HG03432 (cell line): ENCODE measurements around the gene UBR4.

Experiments
- ATAC-seq: cut with Tn5 transposase; IDR thresholded peaks from one replicate; pipeline ENCODE4 v1.9.1; 2021; ENCODE audit warnings: mild to moderate bottlenecking, moderate library complexity; ENCODE audit not compliant: unreplicated experiment

Gene UBR4

DNA sequence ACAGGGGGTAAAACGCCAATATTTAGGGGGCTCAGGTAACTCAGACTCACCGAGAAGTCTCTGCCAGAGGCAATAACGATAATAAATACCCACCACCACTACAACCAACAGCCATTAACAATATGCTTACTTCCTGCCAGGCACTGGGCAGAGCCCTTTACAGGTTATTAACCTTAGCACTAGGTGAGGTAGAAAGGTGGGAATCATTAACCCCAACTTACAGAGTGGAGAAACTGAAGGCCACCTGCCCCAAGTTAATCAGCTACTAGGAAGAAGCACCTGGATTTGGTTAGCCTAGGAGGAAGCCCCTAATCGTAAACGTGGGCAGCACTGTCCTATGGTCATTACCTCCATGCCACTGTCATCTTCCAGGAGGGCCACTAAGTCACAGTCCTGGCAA lies 110.0 kb downstream of the UBR4 start:
- ATAC-seq, result no peak

DNA sequence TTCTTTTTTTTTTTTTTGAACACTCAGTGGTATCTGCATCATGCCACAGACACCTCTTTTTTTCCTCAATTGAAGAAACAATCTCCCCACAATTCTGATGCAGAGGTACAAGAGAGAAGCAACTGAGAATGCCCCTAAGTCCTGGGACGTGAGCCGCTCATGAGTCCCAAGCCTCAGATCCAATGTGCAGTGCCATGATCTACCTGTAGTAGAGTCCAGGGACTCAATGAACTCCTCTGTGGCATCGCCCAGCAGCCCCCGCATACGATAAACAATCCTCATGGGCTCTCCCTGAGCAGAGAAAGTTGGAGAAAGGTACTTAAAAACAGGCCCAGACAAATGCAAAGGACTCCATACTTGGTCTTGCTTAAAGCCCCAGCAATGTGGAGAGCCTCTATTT lies 113.1 kb downstream of the UBR4 start:
- no peak for ATAC-seq

DNA sequence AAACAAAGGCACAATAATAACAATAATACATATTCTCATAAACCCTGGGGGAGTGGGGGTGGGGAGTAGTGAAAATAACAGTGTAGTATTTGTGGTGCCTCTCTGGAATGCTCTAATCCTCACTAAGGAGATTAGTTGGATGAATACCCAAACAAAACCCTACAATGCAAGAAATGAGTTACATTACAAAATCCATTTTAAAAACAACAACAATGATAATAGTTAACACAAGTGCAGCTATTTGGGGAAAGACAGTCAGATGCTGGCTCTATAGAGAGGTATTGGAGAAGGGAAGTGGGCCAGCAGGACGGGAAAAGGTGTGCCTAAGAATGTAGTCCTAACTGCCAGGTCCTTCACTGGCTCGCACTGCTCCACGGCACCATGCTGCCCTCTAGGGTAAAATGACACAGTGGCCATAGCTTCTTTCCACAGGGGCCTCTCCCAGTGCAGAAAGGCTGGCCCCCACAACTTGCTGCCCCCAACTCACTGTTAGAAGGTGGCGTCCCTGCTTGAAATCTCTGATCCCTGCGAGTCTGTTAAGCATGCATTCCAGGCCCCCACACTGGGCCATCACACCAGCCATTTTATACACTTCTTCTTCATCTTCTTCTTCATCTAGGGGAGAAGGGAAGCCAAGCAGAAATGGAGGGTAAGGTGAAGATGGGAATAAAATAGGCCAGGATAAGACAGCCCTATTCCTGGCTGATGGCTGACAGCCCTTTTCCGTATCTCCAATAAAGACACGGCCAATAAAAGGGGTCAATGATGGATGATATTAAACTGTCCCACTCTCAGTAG lies 113.8 kb downstream of the UBR4 start:
- no peak for ATAC-seq

DNA sequence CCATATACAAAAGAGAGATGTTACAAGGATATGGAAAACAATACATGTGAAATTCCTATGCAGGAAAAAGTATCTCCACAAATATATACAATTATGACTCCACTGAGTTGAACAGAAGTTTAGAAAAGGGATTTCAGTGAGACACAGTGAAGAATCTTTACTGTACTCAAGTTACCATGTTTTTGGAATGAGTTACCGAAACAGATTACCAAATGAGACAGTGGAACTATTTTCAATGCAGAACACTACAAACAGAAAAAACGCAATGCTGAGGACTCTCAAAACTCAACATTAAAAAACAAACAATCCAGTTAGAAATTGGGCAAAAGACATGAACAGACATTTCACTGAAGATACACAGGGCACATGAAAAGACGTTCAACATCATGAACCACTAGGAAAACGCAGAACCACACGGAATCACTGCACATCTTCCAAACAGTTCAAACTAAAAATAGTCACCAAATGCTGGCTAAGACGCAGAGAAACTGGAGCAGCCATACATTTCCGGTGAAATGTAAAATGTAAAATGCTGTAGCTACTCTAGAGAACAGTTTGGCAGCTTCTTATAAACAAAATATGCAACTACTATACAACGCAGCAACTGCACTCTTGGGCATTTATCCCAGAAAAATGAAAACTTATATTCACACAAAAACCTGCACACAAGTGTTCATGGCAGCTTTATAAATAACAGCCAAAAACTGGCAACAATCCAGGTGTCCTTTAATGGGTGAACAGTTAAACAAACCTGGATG lies 118.7 kb downstream of the UBR4 start:
- no peak for ATAC-seq

DNA sequence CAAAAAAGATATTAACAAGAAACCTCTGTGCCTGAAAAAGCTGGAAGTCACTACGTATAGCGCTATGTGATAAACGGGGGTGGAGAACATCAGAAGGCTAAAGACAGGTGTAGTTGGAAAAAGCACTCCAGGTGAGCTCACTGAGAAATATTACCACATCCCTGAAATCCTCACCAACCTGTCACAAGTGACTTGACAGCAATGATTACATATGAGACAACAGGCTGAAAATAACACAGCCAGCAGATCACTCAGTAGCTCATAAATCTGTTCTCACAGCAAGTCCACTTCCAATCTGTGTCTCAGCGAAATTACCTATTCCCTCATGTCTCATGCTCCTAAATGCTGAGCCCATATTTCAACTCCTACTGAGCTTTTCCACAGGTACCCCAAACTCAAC lies 120.5 kb downstream of the UBR4 start:
- ATAC-seq, result no peak

DNA sequence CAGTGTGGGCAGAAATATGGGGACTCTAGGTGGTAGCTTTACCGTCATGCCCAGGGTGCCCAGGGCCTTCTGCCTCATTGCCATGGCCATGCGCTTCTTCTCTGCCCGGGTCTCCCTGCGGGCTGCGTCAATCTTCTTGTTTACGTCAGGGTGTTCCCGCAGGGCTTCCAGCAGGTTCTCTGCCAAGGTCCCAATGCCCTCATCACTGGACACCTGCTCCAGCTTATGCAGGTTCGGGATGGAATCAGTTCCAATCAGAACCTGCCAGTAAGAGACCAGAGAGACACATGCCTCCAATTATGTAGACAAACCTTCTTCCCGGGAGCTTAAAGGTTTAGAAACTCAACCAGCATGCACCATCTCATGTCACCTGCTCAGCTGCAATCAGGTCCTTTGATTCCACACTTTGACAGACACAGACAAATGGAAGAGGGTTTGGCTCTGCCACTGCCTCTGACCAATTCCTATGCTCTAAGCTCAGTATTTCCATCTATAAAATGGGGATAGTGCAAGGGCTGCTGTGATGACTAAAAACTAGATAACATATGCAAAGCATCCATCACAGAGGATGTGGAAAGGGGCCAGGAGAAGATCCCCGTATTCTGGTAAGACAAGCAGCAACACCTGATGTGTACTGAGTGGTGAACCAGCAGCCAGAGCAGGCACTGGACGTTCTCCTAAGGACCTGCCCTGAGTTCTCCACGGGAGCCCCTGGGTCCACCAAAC lies 121.2 kb downstream of the UBR4 start:
- ATAC-seq, result no peak

DNA sequence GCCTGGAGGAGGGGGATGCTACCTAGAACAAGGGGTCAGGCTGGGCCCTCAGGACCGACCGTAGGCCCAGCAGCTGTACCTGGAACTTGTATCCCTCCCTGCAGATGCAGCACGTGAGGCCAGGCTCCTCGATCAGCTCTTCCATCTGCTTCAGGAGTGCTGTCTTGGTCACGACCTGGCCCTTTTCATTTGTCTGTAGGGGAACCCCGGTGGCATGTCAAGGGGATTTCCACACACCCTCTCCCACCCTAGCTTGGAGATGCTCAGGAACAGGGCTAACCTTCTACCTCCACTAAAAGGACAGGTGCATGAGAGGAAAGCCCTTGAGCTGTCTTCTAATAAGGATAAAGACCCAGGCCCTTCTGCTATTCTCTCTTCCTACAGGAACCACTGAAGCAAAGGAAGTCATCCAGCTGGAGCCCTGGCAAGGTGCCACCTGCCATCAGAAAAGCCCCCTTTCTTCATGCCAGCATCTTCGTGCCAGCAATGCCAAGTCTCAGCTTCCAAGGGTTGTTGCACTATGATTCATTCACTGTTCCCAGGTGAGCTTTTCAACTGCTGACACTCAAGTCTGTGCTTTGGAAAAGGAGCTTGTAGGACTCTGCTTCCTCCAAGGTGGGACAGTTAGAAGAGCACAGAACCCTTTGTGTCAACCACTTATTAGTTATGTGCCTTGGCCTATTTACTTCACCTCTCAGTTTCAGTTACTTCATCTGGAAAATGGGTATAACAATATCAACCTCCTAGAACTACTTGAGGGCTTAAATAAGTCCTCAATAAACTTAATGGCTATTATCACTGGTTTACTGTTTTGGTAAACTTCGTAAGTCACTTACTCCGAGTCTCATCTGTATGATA lies 122.1 kb downstream of the UBR4 start:
- ATAC-seq, result no peak

DNA sequence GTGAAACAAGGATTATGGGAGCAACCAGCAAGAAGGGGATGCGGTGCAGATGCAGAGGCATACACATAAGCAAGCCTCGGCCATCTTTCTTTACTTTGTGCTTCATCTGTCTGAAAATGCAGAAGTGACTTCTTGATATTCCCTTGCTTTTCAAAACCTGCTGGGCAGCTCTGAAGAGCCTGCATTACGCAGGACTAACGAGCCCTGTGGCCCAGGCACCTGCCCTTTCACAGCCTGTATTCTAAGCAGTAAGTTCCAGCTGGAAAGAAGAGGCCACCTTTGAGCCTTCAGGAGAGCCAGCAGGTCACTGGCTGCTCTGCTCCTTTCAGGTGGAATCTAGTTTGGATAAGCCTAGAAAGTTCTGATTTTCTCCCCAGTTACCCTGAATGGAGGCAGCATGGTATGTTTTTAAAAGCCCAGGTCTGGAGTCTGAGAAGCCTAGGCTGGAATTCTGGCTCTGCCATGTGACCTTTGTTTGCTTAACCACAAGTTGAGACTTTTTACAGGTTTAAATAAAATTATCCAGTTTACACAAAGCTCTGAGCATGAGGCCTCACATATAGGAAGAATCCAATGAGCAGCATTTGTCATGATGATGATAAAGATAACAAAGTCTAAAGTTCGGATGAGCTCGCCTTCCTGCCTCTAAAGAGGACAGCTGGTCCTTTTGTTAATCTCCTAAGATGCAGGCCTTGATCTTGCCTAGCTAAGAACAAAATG lies 122.9 kb downstream of the UBR4 start:
- ATAC-seq, result no peak

DNA sequence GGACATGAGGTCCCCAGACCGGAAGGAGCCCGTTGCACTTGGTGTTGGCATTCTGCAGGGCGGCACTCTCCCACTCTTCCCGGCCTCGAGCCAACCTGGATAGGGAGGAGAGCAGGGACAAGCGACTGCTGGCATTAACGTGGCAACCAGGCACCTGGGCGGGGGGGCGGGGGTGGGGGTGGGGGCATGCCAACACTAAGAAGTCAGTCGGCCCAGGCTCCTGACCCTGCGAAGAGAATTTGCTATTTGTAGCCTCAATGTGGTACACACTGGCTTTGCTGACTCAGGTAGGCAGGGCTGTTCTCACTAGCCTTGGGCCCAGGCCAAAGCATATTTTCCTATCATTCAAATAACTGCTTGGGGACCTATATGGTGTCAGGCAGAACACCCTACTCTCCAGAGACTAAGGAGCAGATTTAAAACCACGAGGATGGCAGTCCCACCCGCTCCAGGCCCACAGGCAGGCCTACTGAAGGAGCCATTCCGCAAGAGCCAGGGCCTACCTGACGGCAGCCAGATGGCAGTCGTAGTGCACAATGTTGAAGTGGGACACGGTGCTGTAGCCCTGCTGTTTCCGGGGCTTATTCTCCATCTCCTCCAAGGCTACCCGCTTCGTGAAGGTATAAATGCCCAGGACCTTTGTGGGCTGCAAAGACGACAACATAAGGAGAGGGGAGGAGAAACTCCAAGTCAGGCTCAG lies 123.7 kb downstream of the UBR4 start:
- no peak for ATAC-seq

DNA sequence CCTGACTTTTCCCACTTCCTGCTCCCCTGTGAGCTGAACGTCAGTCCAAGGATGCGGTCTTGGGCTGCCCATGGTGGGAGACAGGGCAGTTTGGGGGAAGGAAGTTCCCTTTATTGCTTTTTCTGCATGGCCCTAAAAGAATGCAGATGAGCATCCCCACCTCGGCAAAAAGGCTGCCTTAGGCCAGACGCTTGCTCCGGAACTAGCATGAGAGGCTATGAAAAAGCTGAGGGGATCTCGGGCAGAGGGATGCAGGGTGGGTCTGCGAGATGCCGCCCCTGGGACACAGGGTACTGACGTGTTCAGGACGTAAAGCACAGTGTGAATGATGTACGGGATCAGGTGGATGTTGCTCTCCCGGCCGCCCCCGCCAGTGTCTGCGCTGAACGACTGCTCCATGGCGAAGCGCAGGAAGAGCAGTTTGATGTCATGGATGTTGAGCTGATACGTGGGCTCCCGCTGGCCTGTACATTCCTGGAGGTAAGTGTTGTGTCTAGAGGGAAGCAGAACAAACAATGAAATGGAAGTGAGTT lies 125.8 kb downstream of the UBR4 start:
- ATAC-seq, result no peak

DNA sequence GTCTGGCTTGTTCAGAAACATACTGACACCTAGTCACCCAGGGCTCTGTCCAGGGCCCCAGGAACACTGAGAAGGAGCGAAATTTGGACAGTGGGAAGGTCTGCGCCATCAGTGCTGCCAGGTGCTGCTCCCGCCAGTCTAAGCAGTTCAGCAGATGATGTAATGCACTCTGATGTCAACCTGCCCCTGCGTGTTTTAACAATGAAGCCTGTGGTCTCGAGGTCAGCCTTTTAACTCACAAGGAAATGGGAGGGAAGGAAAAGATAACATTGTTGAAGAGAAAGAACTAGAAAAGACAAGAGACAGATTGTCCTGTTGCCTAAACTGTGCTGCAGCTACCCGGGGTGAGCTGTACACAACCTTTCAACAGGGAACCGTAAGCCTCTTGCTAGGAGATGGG lies 127.0 kb downstream of the UBR4 start:
- ATAC-seq, result no peak

DNA sequence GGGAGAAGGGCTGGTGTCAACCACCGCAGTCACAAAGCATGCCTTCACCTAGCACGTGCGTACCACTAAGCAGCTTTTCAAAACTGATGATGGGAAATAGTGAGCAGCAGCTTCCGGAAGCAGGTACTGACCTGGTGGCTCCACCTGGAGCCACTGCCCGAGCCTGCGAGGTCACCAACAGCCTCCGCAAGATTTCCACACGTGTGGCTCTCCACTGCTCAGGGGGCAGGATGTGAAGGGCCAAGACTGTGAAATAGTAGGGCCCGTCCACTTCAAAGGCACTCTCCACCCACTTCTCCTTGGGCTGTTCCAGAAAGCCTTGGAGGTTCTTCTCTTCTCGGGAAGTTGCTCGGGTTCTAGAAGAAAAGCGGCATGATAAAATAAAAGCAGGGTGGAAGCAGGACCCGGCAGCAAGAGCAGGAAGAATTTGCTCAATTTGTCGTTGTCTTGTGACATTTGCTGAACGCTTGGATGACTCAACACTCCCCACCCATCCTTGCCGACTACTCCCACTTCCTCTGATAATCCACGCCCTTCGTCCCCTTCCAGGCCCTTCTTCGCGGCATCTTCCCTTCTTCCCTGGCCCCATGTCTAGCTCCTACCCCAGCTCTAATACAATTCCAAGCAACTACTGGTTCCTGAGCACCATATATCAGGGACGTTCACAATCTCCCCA lies 128.7 kb downstream of the UBR4 start:
- no peak for ATAC-seq

DNA sequence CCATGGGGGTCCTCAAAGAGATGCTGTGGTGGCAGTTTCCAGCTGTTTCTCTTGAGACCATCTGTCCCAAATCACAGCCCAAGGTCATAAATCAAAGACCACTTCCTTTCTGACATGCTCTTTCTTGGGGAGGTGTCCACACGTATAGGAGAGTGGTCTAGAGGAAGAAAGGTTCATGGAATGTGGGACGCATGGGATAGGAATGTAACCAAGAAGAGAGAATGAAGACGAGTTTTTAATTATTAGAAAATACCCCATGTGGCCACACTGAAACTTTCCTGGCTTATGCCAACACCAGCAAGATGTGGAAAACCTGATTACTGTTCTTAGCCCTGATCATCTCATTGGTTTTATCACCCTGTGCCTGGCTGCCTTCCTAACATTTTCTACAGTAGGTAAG lies 129.3 kb downstream of the UBR4 start:
- ATAC-seq, result no peak

DNA sequence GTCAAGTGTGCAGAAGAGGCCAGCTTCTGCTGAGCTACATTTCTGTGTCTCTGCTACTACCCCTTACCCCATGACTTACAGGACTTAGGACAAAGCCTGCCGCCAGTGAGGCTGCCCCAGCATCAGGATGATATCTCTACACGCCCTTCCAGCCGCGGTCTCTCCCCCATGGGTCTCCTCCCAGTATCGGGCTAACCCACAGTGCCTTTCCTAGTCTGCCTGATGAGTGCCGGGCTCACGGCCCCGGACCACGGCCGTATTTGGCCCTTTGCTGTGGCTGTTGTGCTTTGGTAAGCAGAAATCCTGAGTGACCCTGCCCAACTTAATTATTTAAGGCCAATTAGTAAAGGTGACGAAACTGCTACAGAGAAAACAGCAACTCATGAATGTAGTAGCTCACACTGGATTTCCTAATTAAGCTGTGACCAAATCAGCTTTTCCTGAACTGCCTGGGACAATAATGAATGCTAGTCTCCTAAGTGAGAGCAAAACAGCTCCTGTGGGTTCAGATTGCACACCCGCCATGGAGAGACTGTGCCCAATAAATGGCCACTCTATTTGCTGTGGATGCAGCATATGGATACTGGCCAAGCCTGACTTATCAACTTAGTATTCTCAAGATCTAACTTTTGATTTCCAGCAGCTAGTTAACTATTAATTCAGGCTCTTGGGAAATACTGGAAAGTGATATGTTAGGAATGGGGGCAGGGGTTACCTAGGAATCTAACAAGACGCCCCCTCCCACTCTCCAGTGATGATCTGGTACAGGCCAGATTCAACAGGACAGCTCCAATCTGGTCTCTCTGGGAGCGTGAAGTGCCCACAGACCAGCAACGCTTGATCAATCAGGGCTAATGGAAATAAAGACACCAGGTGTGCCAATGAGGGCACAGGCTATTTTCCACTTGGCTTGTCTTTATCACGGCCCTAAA lies 130.3 kb downstream of the UBR4 start:
- no peak for ATAC-seq

DNA sequence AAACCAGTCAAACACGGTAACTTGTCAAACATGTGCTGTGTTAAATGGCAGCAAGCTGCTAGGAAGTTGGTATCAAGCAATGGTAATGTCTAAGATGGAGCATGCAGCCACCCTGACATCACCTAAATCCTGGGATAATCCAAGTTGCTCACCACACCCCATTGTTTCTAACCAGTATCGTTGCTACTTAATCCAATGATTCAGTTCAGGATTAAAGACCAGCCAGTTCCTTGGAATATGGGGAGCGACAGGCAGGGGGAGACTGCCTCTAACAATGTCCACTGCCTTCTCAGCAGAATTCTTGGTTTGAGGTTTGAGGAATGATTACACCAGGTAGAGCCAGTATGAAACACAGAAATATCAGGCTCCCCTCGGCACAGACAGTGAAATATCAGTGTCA lies 131.5 kb downstream of the UBR4 start:
- ATAC-seq, result no peak

DNA sequence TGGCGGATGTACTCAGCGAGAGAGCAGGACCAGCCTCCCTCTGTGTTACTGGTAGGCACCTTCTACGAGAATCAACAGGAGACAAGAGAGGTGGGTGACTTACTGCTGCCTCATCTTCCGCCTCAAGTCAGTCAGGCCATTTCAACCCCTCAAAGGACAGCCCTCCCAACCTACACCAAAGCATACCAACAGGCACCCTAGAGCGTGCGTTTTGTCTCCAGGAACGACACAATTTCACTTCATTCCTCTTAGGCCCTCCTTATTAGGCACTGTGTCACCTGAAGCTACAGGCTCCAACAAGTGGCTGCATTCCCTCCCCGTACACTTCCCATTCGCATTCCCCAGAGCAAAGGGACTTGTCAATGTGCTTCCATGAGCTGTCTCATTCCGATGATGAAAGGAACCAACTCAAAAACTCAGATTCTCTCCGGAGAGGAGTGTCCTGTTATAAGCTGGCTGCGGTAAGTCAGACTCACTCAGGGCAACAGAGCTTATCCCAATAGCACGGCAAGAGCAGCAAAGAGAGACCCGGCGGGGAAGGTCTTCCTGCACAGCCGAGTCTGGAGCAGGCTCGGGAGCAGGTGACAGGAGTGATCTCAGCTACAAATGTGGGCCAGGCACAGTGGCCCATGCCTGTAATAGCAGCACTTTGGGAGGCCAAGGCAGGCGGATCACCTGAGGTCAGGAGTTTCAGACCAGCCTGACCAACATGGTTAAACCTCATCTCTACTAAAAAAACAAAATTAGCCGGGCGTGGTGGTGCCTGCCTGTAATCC lies 133.0 kb downstream of the UBR4 start:
- ATAC-seq, result no peak
